ENCODE data around the gene SULT1B1. TPM values are rescaled to one million over a fixed set of nuclear protein-coding genes. Genes with fewer than 3 reads are reported as not detected.

SULT1B1 gene
- total RNA-seq, 1 experiment from 2014 or later: not detected

- H3K14ac ChIP-seq (ENCODE audit: insufficient read depth, low read length): no peak overlapping the region
- DNase-seq: no peak
- H3K9me3 Mint-ChIP-seq: peaks cover 0 to 2% of the 10 kb centered on the region in 2 experiments; a peak in 1 of 5 replicates
- no peak overlapping the region for H2BK15ac ChIP-seq (ENCODE audit: low read depth, low read length)
- H3K18ac ChIP-seq (ENCODE audit: insufficient read length, low read depth, low read length): no peak overlapping the region
- H3K79me2 ChIP-seq (ENCODE audit: insufficient read depth, low read length): no peaks in the 10 kb centered on the region
- no peak overlapping the region for H3K23ac ChIP-seq (ENCODE audit: insufficient read length, low read depth, low read length)
- no peak overlapping the region for H4K8ac ChIP-seq (replicated peaks; ENCODE audit: insufficient read length, low read depth, low read length)
- no peaks in the 10 kb centered on the region; the same call in 1 of the 2 replicates for H3K27me3 Mint-ChIP-seq (ENCODE audit: low read depth)
- peak; percentile 34; the same call in 2 of the 3 replicates for TF ChIP-seq CTCF (conservative IDR thresholded peaks at IDR 0.05)
- no peaks in the 10 kb centered on the region for H4K20me1 ChIP-seq (ENCODE audit: control insufficient read depth, insufficient read depth, insufficient read length)
- H3K23me2 ChIP-seq (ENCODE audit: insufficient read length, low read depth, low read length, poor library complexity, severe bottlenecking): no peaks in the 10 kb centered on the region
- H2AFZ ChIP-seq (ENCODE audit: low read length): no peak overlapping the region
- no peak overlapping the region for H2AK5ac ChIP-seq (ENCODE audit: insufficient read length, low read length)
- H3T11ph ChIP-seq (ENCODE audit: low read length): no peak overlapping the region
- no peaks in the 10 kb centered on the region for H3K4me1 ChIP-seq (ENCODE audit: insufficient read depth, low read length)
- H2BK12ac ChIP-seq (ENCODE audit: insufficient read length, low read depth, low read length): no peak overlapping the region
- peaks cover 0 to 2% (median 0%) of the 10 kb centered on the region in 3 experiments; a peak in 1 of 7 replicates for H3K36me3 Mint-ChIP-seq (ENCODE audit: insufficient read depth in 1 of 3, low read depth in 3 of 3)
- H2BK5ac ChIP-seq (ENCODE audit: insufficient read length, low read length): no peak overlapping the region
- no peaks in the 10 kb centered on the region for H3K9me3 ChIP-seq (ENCODE audit: control insufficient read depth, low read depth, low read length)
- H3K4me3 Mint-ChIP-seq: no peak overlapping the region
- no peaks in the 10 kb centered on the region for H3K27me3 ChIP-seq (ENCODE audit: insufficient read depth, low read length)
- no peak overlapping the region for H3K4ac ChIP-seq (ENCODE audit: low read depth, low read length)
- no peak overlapping the region for H2BK120ac ChIP-seq (ENCODE audit: low read depth, low read length, poor library complexity, severe bottlenecking)
- no peak overlapping the region for H3K56ac ChIP-seq (ENCODE audit: insufficient read length, low read depth, low read length)
- H3K4me2 ChIP-seq (ENCODE audit: insufficient read depth, insufficient read length, low read length): no peak overlapping the region
- WGBS (ENCODE audit: extremely low coverage, insufficient read length, low lambda C conversion rate): no CpG with 5 or more reads among the region's 19 CpGs
- peaks cover 4 to 5% of the 10 kb centered on the region in 2 experiments; a peak in 2 of 4 replicates for H3K4me1 Mint-ChIP-seq
- H4K91ac ChIP-seq (ENCODE audit: insufficient read length, low read depth, low read length): no peak overlapping the region
- H2BK20ac ChIP-seq (ENCODE audit: low read depth, low read length, poor library complexity, severe bottlenecking): no peak overlapping the region
- no peak overlapping the region for H3K9ac ChIP-seq (ENCODE audit: extremely low read depth, insufficient read length, low read length)
- no peak overlapping the region for H4K5ac ChIP-seq (ENCODE audit: insufficient read length, low read depth, low read length)
- no peak overlapping the region for H3K27ac Mint-ChIP-seq
- H3K79me1 ChIP-seq (ENCODE audit: insufficient read depth, low read depth, low read length, poor library complexity, severe bottlenecking): no peaks in the 10 kb centered on the region
- H3K27ac ChIP-seq (ENCODE audit: insufficient read length, low read depth, low read length): no peak overlapping the region
Measured at GRCh38 chr4:69781458-69782418, 21.3 kb upstream of the SULT1B1 start.

All from H9 (cell line).